Measurements from ENCODE around the gene LRIG2.
A peak's percentile ranks its signal among the peaks of the same experiment; 100 is the strongest.
"Not testable (repeated sequence)": the region's sequence is repeated elsewhere in the genome, so short reads cannot be mapped to it uniquely, and the experiment has no call there.

Gene LRIG2, protein sequence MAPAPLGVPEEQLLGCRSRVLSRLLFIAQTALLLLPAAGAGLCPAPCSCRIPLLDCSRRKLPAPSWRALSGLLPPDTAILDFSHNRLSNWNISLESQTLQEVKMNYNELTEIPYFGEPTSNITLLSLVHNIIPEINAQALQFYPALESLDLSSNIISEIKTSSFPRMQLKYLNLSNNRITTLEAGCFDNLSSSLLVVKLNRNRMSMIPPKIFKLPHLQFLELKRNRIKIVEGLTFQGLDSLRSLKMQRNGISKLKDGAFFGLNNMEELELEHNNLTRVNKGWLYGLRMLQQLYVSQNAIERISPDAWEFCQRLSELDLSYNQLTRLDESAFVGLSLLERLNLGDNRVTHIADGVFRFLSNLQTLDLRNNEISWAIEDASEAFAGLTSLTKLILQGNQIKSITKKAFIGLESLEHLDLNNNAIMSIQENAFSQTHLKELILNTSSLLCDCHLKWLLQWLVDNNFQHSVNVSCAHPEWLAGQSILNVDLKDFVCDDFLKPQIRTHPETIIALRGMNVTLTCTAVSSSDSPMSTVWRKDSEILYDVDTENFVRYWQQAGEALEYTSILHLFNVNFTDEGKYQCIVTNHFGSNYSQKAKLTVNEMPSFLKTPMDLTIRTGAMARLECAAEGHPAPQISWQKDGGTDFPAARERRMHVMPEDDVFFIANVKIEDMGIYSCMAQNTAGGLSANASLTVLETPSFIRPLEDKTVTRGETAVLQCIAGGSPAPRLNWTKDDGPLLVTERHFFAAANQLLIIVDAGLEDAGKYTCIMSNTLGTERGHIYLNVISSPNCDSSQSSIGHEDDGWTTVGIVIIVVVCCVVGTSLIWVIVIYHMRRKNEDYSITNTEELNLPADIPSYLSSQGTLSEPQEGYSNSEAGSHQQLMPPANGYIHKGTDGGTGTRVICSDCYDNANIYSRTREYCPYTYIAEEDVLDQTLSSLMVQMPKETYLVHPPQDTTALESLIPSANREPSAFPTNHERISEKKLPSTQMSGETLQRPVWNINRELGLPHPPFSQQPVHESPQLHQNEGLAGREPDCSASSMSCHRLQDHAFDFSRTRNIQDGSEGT

DNA sequence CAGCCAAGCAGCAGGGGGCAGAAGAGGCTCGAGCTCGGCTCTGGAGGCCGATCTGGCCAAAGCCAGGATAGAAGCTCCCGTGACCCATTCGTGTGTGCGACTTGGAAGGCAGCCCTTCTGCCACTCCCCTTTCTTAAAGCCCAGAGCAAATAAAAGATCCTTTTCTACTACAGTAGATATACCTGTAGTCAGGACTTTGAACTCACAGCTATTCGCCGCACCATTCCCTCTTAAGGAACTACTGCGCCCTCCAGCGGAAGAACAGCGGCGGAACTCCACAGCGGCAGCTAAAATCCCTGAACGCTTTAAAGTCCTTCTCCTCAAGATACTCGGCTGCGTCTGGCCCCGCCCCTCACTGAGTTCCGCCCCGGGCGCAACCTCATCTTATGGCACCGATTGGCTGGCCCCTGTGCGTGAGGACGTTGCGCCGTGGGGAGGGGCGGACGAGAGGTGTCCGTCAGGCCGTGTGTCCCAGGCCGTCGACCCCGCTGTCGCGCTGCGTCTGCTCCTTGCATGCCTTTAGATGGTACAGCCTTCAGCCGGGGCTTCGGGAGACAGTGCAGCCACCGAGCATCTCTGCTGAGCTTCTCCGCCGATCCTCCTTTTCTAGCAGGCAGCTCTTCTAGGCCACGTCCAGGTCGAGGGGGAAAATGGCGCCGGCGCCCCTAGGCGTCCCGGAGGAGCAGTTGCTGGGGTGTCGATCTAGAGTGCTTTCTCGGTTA lies at the start of gene LRIG2:
LRIG2 (plus strand) TSS at position 442 of the 722 bp plus-strand sequence; CDS start at position 651, 209 bp downstream.
- TF ChIP-seq, protein P1, sequence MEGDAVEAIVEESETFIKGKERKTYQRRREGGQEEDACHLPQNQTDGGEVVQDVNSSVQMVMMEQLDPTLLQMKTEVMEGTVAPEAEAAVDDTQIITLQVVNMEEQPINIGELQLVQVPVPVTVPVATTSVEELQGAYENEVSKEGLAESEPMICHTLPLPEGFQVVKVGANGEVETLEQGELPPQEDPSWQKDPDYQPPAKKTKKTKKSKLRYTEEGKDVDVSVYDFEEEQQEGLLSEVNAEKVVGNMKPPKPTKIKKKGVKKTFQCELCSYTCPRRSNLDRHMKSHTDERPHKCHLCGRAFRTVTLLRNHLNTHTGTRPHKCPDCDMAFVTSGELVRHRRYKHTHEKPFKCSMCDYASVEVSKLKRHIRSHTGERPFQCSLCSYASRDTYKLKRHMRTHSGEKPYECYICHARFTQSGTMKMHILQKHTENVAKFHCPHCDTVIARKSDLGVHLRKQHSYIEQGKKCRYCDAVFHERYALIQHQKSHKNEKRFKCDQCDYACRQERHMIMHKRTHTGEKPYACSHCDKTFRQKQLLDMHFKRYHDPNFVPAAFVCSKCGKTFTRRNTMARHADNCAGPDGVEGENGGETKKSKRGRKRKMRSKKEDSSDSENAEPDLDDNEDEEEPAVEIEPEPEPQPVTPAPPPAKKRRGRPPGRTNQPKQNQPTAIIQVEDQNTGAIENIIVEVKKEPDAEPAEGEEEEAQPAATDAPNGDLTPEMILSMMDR (IDR thresholded peaks at IDR 0.05), result peak; percentile 76
- Histone ChIP-seq H3K4me3 (peak within 1 kb of the TSS; percentile 81), H3K27ac (peak within 1 kb of the TSS; percentile 82 to 93)
- DNase-seq (ENCODE audit: low spot score), result peak; percentile 98

GRCh38 chr1:113023316-113023715 lies 49.7 kb upstream of the LRIG2 start:
- DNase-seq (ENCODE audit: low spot score); H3K27ac ChIP-seq; H3K4me3 ChIP-seq: not testable (repeated sequence)

DNA sequence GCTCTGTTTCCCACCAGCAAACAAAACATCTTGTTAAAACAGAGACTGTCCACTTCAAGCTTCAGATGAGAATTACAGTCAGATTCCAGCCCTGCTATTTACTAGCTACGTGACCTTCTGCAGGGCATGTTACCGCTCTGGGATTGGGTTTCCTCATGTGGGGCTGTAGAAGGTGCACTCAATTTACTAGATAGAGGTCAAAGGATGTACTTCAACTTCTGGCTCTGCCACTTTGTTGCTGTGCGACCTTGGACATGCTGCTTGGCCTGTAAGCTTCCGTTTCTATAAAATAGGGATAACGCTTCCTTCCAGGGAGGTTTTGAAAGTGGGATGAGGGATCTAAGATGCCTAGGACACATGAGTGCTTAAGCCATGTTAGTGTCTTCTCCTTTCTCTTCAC lies 46.0 kb upstream of the LRIG2 start:
- no peak for DNase-seq (ENCODE audit: low spot score)
- Histone ChIP-seq H3K4me3 (no peak overlapping the region), H3K27ac (no peak overlapping the region)
- TF ChIP-seq, protein P1 (IDR thresholded peaks at IDR 0.05), result no peak

DNA sequence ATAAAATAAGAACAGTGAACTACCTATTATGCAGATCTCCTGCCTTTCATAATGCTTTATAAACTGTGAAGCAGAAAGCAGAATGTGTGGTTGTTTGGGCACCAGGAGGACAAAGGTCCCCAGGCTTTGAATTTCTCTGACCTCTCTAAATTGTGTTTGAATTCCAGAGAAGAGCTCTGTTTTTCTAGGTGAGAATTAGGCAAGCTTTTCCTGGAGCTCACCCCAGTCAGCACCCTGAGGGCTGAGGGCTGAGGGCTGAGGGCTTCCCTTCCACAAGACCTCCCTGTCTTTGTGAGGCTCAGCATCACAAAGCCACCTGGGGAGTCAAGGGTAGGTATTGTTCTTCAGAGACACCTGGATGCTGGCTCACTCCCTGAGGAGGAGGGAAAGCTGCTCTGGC lies 45.5 kb upstream of the LRIG2 start:
- Histone ChIP-seq H3K27ac (no peak overlapping the region), H3K4me3 (no peak overlapping the region)
- DNase-seq (ENCODE audit: low spot score), result no peak

DNA sequence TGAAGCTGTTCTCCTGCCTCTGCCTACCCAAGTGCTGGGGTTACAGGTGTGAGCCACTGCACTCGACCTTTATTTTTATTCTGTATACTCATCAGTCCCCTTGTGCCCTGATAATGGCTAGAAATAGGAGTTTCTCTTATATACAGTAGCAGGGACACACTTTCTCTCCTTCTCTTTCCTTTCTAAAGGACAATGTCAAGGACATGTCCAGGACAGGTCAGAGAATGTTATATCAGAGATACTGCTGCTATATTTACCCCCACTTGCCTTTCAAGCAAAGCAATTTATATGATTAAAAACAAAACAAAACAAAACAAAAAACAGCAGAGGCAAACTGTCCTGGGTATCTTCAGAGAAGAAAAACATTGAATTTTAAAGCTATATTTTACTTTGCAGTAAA lies 43.2 kb upstream of the LRIG2 start:
- Histone ChIP-seq H3K27ac (no peak overlapping the region), H3K4me3 (no peak overlapping the region)
- no peak for DNase-seq (ENCODE audit: low spot score)
- TF ChIP-seq, protein P1 (IDR thresholded peaks at IDR 0.05), result no peak

More for the DNA sequence above, 45.5 kb upstream of the LRIG2 start:
- TF ChIP-seq, protein P1 (IDR thresholded peaks at IDR 0.05), result no peak

GRCh38 chr1:113031171-113031933 lies 41.6 kb upstream of the LRIG2 start:
- H3K4me3 ChIP-seq, result no peak overlapping the region
- H3K27ac ChIP-seq, result no peak overlapping the region
- DNase-seq (ENCODE audit: low spot score), result no peak
- TF ChIP-seq, protein P1 (IDR thresholded peaks at IDR 0.05), result no peak

Measured in coronary artery (tissue), 2 donors.